ENCODE results near the gene APOBEC3H.

Gene APOBEC3H

DNA sequence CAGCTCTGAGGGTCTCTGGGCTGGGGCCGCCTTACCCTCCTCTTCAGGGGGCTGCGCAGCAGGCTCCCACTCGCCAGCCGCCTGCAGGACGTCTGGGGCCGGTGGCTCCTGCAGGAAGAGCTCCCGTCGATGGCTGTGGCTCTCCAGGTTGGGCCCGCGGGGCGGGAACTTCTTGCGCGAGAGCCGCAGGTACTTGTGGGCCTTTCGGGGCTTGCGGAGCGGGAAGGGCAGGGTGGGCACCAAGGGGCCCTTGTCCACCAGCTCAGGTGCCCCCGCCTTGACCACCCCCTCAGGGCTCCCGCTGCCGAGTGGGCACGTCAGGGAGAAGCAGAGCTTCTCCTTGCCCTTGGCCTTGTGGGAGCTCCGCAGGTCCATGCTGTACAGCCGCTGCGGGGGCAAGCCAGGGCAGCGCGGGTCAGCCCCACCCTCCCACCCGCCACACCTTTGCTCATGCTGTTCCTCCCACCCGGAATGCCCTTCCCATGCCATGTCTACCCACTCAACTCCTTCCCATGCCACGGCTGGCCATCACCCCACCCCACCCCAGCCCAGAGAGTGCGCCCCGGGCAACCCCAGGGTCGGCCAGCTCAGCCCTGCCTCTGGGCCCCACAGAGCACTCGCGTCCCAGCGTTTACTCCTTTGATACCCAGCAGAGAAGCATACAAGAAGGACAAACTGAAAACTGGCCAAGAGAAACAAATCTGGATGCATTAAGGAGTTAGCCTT lies 37.5 kb downstream of the APOBEC3H start:
- in situ Hi-C loops (cut with MboI; ENCODE audit: low sequenced_read_pairs) = no loop called here

DNA sequence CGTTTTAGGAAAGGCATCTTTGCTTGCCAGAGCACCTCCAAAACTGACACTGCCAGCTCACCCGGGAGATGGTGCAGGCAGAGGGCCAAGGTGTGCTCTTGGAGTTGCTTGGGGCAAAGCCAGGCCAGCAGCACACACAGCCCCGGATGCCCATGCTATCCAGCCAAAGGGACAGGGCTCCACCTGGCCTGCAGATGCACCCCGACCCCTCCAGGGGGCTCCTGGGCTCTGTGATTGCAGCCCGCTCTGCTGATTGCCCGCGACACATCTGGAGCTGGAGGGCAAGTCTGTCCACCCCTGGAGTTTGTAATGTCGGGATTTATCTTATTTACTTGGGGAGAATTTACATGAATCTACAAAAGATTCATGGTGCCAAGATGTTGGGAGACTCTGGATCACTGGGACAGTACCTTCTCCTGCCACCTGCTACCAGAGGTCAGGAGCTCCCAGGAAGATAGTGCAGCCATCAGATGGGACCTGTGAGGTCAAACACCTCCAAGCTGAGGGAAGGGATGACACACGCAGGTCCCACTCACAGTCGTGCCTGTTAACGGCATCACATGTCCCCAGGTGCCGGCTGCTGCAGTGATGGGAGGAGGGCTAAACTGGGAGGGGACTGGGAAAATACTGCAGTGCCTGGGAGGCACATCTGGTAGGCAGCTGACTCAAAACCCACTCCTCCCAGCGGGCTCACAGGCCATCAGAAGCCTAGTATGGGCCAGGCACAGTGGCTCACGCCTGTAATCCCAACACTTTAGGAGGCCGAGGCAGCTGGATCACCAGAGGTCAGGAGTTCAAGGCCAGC lies 38.2 kb downstream of the APOBEC3H start:
- in situ Hi-C loops (cut with MboI; ENCODE audit: low sequenced_read_pairs) = no loop called here

DNA sequence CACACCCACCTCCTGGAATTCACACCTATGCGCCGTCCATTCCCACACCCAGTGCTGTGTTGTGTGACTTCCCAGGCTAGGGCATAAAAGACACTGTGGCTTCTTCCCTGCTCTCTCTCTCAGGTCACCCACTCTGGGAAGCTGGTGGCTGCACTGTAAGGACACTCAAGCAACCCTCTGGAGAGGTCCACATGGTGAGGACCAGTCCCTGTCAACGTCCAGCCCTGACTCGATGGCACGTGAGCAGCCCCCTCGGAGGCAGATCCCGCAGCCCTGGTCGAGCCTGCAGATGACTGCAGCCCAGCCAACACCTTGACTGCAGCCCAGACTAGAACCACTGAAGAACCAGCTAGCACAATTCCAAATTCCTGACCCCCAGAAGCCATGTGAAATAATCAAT lies 39.3 kb downstream of the APOBEC3H start:
- in situ Hi-C loops (cut with MboI; ENCODE audit: low sequenced_read_pairs) = no loop called here

DNA sequence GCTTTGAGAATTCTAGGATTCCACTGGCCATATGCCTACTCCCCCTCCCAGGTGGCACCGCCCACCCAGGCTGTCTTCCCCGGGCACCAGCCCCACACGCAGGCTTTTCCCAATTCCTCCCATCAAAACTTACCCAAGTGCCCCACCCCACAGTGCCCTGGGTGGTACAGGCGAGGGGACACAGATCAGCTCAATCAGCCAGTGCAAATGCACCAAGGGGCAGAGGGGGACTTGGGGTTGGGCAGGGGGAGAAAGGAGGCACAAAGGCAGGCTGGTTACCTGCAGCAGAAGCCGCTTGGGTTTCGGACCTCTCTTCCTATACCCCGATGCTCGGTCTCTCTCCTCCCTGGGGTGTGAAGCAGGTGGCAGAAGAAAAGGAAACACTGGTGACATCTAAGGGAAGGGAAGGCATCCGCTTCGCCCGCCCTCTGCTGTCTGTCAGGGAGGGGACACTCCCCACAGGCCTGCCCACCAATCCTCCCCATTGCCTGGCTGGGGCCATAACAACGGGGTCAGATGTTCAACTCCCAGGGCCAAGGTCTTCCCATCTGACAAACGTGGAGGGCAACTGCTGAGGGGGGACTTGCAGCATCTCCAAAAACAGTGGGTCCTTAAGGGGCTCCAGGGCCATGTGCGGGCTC lies 41.4 kb downstream of the APOBEC3H start:
- in situ Hi-C loops (cut with MboI; ENCODE audit: low sequenced_read_pairs) = no loop called here

DNA sequence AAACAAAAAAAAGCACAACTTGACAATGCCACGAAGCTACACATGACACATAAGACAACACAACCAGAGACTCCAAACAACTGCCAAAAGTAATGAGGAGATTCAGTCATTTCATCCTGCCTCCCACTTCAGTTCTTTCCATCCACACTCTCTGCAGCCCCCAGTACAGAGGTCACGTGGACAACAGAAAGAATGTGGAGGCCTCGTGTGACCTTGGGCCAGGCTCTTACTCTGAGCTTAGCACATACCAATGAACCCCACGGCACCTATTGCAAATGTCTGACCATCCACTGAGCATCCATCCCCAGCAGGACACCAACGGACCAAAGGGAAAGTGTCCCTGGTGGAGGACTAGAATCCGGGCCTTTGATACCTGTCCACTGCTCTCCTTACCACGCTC lies 42.9 kb downstream of the APOBEC3H start:
- in situ Hi-C loops (cut with MboI; ENCODE audit: low sequenced_read_pairs) = no loop called here

DNA sequence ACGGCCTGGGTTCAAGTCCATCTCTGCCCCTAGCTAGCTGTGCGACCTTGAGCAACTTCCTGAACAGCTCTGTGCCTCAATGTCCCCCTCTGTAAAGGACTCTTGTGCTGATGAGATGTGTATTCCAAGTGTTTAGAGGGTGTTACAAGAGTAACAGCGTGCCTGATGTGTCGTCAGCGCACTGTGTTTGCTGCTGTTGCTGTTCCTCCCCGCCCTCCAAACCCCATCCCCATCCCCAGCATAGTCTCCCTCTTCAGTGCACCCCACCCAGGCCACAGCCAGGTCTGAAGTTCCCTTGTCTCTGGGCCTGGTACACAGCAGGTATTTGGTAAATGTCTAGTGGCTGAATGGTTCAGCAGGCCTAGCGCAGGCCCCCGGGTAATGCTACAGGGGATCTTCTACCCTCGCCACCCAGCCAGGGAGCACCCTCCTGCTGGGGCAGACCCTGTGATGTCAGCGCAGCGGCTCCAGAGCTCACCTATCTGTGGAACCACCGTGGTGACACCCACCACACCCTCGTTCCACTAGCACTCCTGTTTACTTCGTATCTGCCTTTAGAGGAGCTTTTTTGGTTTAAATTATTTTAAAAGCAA lies 45.1 kb downstream of the APOBEC3H start:
- in situ Hi-C loops (cut with MboI; ENCODE audit: low sequenced_read_pairs) = no loop called here

DNA sequence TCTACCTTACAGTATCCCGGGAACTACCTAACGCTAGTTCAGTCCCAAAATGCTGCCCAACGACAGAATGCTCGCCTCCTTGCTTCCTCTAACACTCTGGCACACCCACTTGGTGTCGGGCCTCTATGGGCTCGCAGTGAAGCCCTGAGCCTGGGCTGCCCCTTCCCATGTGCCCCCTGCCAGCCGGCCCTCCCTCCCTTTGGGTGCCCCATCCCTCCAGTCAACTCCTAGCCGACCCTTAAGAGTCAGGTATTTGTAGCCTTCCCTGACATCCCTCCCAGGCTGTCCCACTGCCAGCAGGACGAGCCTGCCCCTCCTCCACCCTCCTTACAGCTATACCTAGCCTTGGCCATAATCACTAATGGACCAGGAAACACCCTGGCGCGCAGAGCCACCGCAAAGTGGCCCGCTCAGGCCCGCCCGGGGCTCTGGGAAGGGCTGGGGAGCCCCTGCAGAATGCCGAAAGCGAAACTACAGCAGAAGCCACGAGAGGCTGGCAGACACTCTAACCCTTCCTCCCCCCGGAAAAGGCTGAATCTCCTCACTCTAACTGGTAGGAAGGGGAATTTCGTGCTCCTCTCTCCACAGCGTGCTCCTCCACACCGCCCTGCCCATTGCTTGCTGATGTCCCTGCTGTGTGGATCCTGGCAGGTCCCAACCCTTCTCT lies 47.2 kb downstream of the APOBEC3H start:
- in situ Hi-C loops (cut with MboI; ENCODE audit: low sequenced_read_pairs) = no loop called here

DNA sequence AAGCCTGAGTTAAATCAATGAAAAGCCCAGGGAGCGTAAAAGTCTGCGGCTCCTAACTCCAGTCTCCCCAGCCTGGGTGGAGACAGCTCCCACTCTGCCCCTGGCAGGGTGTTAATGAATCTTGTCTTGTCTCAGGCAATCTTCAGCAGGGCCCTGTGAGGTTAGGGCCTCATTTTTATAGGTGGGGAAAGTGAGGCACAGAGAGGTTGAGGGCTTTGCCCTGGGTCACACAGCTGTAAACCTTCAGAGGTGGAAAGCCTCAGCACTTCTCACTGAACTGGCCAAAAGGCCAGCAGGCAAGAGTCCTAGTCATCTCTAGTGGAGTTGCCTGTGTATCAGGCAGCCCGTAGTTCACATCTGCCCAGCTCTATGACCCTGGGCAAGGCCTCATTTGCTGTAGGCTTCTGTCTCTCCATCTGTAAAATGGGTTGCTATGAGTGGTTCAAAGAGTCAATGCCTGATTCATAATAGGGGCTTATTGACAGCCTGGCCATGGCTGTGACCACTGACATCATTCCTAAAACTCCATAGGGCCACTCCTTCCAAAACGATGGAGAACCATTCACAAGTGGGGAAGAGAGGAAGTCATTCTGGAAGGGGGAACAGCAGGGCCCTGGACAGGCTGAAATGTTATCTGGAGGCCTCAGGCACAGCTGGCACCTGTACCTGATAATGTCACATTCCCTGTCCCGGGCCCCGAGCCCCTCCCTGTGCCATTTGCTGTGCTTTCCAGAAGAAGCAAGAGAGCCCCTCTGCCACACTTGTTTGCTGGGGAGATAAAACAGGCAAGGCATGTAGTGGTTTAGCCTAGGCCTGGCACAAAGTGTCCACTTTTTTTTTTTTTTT lies 49.4 kb downstream of the APOBEC3H start:
- in situ Hi-C loops (cut with MboI; ENCODE audit: low sequenced_read_pairs) = no loop called here

DNA sequence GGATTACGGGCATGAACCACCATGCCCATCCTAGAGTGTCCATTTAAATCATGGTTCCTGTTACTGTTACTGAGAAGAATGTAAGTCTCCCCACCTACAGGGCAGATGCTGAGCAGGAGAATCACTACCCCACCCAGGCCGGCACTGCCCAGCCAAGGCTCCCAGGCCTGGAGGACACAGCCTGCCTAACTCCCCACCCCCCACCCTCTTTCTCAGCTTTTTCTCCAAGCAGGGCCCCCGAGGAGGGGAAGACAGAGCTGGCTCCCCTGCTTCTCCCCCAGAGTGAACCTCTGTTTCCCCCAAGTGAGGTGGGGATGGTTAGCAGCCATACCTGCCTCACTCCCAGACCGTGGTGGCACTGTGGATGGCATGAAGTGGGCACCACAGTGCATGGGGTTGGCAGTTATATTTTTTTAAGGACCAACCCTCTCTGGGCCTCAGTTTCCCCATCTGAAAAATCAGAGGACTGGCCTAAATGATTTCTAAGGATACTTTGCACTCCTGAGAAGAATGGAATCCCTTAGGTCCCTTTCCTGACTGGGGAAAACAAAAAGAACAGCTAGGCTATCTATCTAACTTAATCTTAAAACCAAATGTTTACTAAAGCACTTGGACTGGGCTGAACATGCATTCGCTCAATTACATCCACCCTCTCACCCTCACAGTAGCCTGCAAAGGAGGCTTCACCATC lies 50.4 kb downstream of the APOBEC3H start:
- in situ Hi-C loops (cut with MboI; ENCODE audit: low sequenced_read_pairs) = no loop called here

DNA sequence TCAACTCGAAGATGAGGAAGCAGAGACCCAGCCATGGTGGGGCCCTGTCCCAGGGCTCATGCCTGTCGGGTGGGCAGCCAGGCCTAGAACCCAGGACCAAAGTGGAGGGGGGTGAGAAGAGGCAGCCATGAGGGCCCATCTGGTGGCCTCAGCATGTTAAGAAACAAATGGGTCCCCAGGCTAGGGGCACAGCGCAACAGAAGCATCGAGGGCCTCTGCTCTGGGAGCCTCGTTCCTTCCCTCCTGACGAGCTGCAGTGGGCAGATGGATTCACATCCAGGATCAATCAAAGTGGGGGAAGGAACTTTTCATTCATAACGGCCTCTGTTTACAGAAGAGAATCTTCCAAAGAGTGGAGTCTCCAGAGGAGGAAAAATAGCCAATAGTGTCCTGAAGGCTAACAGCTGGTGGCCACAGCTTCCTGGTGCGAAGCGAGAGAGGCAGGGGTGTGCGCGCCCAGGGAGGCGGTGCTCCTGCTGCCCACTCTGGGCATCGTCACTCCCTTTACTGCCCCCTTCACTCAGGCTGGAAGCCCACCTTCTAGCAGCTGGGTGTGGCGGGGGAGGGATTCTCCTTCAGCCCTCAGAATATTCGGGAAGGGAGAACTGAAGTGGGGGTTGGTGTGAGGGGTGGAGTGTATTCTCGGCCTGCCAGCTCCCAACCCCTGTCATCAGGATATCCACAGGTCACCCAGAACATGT lies 51.1 kb downstream of the APOBEC3H start:
- in situ Hi-C loops (cut with MboI; ENCODE audit: low sequenced_read_pairs) = no loop called here

DNA sequence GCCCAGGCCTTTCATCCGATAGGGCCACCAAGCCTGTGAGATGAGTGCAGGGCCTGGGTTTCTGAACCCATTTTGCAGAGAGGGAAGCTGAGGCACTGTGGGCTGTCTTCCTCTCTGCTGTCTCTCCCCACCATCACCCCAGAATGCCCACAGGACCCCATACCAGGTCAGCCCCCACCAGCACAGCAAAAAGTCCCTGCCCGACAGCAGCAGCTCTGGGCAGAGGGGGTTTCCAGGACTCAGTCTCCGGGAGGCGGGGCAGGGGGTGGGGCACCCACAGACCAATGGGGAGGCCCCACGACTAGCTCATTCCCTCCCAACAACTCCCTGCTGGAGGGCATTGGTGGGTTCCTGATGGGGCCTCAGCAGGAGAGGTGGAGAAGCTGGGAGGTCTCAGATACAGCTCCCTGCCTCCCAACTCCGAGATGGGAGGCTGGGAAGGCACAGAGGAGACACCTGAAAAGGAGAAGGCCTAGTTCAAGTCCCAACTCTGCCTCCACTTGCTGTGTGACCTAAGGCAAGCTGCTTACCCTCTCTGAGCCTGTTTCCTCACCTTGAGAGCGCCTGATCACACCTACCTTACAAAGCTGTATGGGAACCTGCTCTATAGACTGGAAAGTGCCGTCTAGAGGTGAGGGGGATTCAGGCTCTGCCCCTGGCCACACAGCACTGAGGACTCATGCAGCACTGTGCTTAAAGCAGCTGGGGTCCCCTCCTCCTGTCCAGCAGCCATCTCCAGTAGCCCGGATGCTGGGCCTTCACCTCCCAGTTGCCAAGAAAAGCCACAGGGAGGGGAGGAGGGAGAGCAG lies 51.9 kb downstream of the APOBEC3H start:
- in situ Hi-C loops (cut with MboI; ENCODE audit: low sequenced_read_pairs) = no loop called here

DNA sequence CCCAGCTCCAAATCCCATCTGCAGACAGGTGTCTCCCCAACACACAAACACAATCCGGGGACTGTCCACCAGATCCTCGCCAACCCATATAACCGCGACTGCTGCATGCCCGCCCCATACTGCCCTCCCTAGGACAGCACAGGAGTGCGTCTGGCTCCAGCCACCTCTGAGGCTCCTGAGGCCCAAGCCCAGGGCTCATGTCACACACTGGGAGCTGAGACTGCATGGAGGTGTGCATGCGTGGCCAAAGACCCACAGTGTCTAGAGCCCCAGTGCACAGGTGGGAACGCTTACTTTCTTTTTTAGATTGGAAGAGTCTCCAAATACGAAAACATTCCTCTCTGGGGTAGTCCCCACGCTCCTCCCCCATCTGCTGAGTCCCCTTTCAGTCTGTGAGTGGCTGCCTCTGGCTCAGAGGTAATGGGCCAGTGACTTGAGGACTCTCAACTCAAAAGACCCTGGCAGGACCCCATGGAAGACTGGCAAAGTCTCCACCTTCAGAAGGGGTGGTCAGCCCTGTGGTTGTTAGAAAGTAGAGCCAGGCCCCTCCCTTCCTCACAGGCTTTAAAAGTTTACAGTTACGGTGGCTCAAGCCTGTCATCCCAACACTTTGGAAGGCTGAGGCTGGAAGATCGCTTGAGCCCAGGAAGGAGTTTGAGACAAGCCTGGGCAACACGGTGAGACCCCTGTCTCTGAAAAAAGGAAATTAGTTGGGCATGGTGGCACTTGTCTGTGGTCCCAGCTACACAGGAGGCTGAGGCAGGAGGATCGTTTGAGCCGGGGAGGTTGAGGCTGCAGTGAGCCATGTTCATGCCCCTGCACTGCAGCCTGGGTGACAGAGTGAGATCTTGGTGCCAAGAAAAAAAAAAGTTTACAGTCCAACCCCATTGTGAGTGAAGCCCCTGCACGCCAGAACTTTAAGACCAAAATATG lies 53.1 kb downstream of the APOBEC3H start:
- in situ Hi-C loops (cut with MboI; ENCODE audit: low sequenced_read_pairs) = no loop called here

DNA sequence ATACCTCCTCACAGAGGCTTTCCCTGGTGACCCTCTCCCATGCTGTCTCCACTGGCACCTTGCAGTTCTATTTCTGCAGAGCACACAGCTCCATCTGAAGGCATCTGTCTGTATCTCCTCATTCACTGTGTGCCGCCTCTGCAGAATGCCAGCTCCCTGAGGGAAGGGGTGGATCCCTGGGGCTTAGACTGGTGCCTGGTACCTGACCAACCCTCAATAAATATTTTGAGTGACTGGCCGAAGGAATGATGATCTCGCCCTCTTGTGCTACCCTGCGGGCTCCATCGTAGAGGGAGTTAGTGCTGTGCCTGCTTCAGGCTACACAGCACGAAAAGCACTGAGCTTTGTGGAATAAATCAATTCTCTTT lies 53.8 kb downstream of the APOBEC3H start:
- in situ Hi-C loops (cut with MboI; ENCODE audit: low sequenced_read_pairs) = no loop called here

DNA sequence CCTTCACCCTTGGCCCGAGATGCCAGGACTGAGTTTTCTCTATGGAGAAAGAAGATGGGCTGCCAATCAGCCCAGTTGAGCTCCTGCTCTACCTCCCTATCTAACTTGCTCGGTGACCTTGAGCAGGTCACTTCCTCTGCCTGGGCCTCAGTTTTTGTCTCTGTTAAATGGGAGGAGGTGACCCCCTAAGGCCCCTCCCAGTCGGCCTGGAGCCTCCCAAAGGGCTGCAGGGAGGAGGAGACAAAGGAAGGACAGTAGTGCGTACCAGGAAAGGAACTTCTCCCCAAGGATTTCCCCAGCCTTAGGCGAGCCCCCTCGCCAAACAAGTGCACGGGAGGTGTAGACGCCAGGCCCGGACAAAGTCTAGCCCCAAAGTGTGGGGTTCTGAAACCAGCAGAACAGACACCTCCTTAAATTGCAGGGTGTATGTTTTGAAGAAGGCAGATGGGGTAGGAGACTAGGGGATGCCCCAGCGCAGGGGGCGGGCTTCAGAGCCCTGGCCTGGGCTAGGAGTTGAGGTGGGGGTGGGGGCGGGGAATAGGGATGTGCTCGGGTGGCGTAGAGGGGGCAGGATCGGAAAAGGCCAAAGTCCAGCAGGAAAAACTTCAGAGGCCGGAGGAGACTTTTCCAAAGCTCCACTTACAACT lies 54.4 kb downstream of the APOBEC3H start:
- in situ Hi-C loops (cut with MboI; ENCODE audit: low sequenced_read_pairs) = no loop called here

DNA sequence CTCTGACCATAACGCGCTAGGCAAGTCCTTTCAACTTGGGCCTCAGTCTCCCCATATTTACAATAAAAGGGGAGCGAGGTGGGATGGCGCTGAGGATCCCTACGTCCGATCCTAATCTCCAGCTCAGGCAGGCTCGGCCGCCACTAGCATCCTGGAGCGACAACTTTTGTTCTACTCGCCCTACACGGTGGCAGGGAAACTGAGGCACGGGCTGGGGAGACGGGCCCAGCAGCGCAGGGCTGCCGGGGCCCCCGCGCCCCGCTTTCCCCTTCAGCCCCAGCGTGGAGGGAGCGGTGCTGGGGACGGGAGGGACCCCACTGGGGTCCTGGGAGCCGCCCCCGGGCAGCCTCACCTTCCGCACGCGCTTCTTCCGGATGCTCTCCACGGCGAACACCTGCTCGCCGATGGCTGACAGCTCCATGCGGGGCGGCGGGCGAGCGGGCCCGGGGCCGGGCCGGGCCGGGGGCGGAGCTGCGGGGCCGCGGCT lies 55.0 kb downstream of the APOBEC3H start:
- in situ Hi-C loops (cut with MboI; ENCODE audit: low sequenced_read_pairs) = no loop called here

DNA sequence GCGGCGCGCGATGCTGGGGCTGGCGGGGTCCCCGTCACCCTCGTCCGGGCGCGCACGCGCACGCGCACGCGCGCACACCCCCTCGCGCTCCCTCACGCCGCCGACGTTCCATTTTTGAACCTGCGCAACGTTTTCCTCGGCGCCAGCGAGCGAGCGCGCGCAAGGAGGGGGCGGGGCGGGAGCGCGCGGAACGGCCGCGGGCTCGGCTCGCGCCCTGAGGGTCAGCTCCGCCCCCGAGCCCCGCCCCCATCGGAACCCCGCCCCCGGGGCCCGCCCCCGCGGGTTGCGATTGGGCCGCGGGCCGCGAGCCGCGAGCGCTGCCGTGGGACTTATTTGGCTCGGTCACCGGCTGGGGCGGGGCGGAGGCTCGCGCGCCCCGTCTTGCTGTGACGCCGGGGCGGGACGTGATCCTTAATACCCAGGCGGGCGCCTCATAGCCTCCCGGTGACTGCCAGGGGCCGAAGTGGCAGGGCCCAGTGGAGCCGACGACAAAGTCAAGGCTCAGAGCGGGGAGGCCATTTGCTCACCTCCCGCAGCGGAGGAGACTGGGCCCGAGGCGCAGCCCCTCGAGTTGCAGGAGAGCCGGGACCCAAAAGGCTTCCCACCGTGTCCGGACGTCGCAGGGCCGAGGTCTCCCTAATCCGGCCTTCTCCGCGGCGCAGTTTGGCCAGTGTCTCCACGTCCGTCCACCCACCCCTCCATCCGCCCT lies 55.6 kb downstream of the APOBEC3H start, which contains the start of gene CBX7:
Gene CBX7 (minus strand): TSS at position 170 of the 709 bp plus-strand sequence. CDS start 236 bp downstream, outside the sequence.
- in situ Hi-C loops (cut with MboI; ENCODE audit: low sequenced_read_pairs) = no loop called here

All from hTERT RPE-1 (cell line).